DND-41 (cell line): ENCODE results near the gene CDHR3.

Experiments
- ATAC-seq: fragments of 200-7000 bp; cut with Tn5 transposase; 3 replicates; pipeline ENCODE4 v1.9.1; 2021; ENCODE audit warnings: low read depth; ENCODE audit not compliant: insufficient read depth
- DNase-seq: peaks from one replicate; pipeline ENCODE4 v3.0.0-alpha.2; 2020
- H2AFZ ChIP-seq: 2 replicates; pipeline ENCODE4 v1.6.0; 2012; ENCODE audit warnings: low read depth, low read length
- H3K27ac ChIP-seq: 2 replicates; pipeline ENCODE4 v1.5.1; 2012; ENCODE audit warnings: low read length, inconsistent platforms
- H3K27me3 ChIP-seq: fragments of 200-600 bp; sonication (generic); 2 replicates; pipeline ENCODE4 v1.6.0; 2012; ENCODE audit warnings: low read length, mild to moderate bottlenecking, inconsistent platforms; ENCODE audit not compliant: insufficient read depth, poor library complexity
- H3K36me3 ChIP-seq: 2 replicates; pipeline ENCODE4 v1.5.1; 2012; ENCODE audit warnings: low read length, inconsistent platforms; ENCODE audit not compliant: insufficient read depth
- H3K4me1 ChIP-seq: 2 replicates; pipeline ENCODE4 v1.5.1; 2012; ENCODE audit warnings: mild to moderate bottlenecking, low read length; ENCODE audit not compliant: insufficient read depth
- H3K4me2 ChIP-seq: 2 replicates; pipeline ENCODE4 v1.6.0; 2012; ENCODE audit warnings: mild to moderate bottlenecking, moderate library complexity, low read length, inconsistent platforms; ENCODE audit not compliant: insufficient read depth
- H3K4me3 ChIP-seq, 2 experiments: fragments of 200-600 bp in 1 of 2; shearing (Covaris generic) in 1 of 2; 2 replicates each; pipeline ENCODE4 v1.5.1; 2012 to 2016; ENCODE audit warnings: inconsistent platforms in 2 of 2, low read length in 2 of 2, mild to moderate bottlenecking in 2 of 2, low read depth in 1 of 2, moderate library complexity in 1 of 2
- H3K79me2 ChIP-seq: 2 replicates; pipeline ENCODE4 v1.6.0; 2012; ENCODE audit warnings: low read length, inconsistent platforms; ENCODE audit not compliant: insufficient read depth
- H3K9ac ChIP-seq: 2 replicates; pipeline ENCODE4 v1.6.0; 2012; ENCODE audit warnings: low read depth, mild to moderate bottlenecking, inconsistent platforms, low read length, moderate library complexity
- H3K9me3 ChIP-seq: 2 replicates; pipeline ENCODE4 v1.5.1; 2012; ENCODE audit warnings: low read length, moderate library complexity, mild to moderate bottlenecking, inconsistent platforms; ENCODE audit not compliant: insufficient read depth, severe bottlenecking
- H4K20me1 ChIP-seq: 2 replicates; pipeline ENCODE4 v1.6.0; 2012; ENCODE audit warnings: low read length; ENCODE audit not compliant: insufficient read depth
- CTCF ChIP-seq: IDR thresholded peaks from 2 replicates; pipeline ENCODE4 v1.5.1; 2012; ENCODE audit warnings: borderline replicate concordance, low read length, moderate library complexity, mild to moderate bottlenecking; ENCODE audit not compliant: poor library complexity, severe bottlenecking; ENCODE audit errors: extremely low read depth
- EZH2 ChIP-seq: IDR thresholded peaks from 3 replicates; pipeline ENCODE4 v1.6.1; 2012; ENCODE audit warnings: borderline replicate concordance, low read depth, mild to moderate bottlenecking, moderate library complexity, low read length, inconsistent platforms; ENCODE audit not compliant: severe bottlenecking

CDHR3 gene

GRCh38 chr7:105978035-105978434 is 15.0 kb downstream of the CDHR3 start:
- no peak overlapping the region for H3K4me2 ChIP-seq
- no peaks in the 10 kb centered on the region for H3K79me2 ChIP-seq
- H2AFZ ChIP-seq = no peak overlapping the region
- no peaks in the 10 kb centered on the region for H3K9me3 ChIP-seq
- H3K36me3 ChIP-seq = no peaks in the 10 kb centered on the region
- no peak overlapping the region for H3K4me3 ChIP-seq
- DNase-seq (no peak), ATAC-seq (no peak)
- H3K4me1 ChIP-seq = no peaks in the 10 kb centered on the region
- TF ChIP-seq CTCF (no peak), EZH2 (no peak)
- no peak overlapping the region for H3K27ac ChIP-seq
- H3K9ac ChIP-seq = no peak overlapping the region
- no peaks in the 10 kb centered on the region for H4K20me1 ChIP-seq
- peaks cover 58% of the 10 kb centered on the region for H3K27me3 ChIP-seq

GRCh38 chr7:105978974-105979373 is 15.9 kb downstream of the CDHR3 start:
- no peaks in the 10 kb centered on the region for H3K9me3 ChIP-seq
- no peaks in the 10 kb centered on the region for H4K20me1 ChIP-seq
- no peaks in the 10 kb centered on the region for H3K4me1 ChIP-seq
- H2AFZ ChIP-seq = no peak overlapping the region
- no peaks in the 10 kb centered on the region for H3K79me2 ChIP-seq
- DNase-seq (no peak), ATAC-seq (no peak)
- H3K4me3 ChIP-seq = no peak overlapping the region
- peaks cover 63% of the 10 kb centered on the region for H3K27me3 ChIP-seq
- H3K9ac ChIP-seq = no peak overlapping the region
- no peaks in the 10 kb centered on the region for H3K36me3 ChIP-seq
- no peak for TF ChIP-seq EZH2
- TF ChIP-seq CTCF = no peak
- no peak overlapping the region for H3K4me2 ChIP-seq
- no peak overlapping the region for H3K27ac ChIP-seq

DNA sequence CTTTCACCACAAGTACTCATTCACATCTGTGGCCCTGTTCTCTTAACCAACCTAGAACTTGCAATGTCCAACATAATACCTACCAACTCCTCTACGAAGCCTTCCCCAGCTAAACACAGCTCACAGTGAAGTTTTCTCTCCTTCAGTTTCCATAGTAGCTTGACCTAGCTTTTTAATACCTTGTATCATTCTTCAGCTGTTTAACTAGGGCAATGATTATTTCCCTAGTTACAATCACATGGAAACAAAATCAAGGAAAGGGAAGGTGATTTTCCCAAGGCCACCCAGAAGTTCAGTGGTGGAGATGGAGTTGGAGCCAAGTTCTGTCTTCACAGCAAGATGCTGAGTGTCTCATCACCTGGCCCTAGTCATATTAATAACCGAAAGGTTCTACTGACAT is 16.3 kb downstream of the CDHR3 start:
- DNase-seq = no peak
- H3K79me2 ChIP-seq = no peaks in the 10 kb centered on the region
- no peak for TF ChIP-seq CTCF
- no peak for TF ChIP-seq EZH2
- H3K9me3 ChIP-seq = no peaks in the 10 kb centered on the region
- H2AFZ ChIP-seq = no peak overlapping the region
- H3K27ac ChIP-seq = no peak overlapping the region
- H4K20me1 ChIP-seq = no peaks in the 10 kb centered on the region
- no peak for ATAC-seq
- no peak overlapping the region for H3K4me3 ChIP-seq
- no peak overlapping the region for H3K4me2 ChIP-seq
- no peaks in the 10 kb centered on the region for H3K4me1 ChIP-seq
- H3K27me3 ChIP-seq = peaks cover 61% of the 10 kb centered on the region
- H3K9ac ChIP-seq = no peak overlapping the region
- no peaks in the 10 kb centered on the region for H3K36me3 ChIP-seq

- no peaks in the 10 kb centered on the region for H3K79me2 ChIP-seq
- H3K9me3 ChIP-seq = no peaks in the 10 kb centered on the region
- H4K20me1 ChIP-seq = no peaks in the 10 kb centered on the region
- no peak overlapping the region for H2AFZ ChIP-seq
- H3K27ac ChIP-seq = no peak overlapping the region
- TF ChIP-seq EZH2 (no peak), CTCF (no peak)
- peaks cover 59% of the 10 kb centered on the region for H3K27me3 ChIP-seq
- H3K36me3 ChIP-seq = no peaks in the 10 kb centered on the region
- H3K4me1 ChIP-seq = no peaks in the 10 kb centered on the region
- H3K4me2 ChIP-seq = no peak overlapping the region
- no peak overlapping the region for H3K9ac ChIP-seq
- no peak for ATAC-seq
- no peak overlapping the region for H3K4me3 ChIP-seq
- no peak for DNase-seq
These were observed 17.8 kb downstream of the CDHR3 start for GRCh38 chr7:105980645-105981396.
